Measurements from ENCODE around the gene OTOS.

OTOS gene

DNA sequence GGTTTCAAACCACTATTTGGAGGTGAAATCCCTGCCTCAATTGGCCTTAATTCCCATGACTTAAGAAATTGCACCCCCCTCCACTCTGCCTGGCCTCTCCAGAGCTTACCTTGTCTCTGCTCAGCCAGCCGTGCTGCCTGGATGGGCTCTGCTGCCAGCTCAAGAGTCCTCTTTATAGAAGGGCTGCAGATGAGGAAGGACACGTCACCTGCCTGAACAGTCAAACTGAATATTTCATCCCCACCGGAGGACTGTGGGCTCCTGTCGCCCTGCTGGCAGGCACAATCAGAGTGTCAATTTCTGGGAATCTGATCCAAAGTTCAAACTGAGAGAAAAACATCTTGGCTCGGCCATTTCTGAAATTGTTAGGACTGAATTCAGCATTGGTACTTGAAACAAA is at the start of gene OTOS:
Gene OTOS, minus strand, starts transcription at position 148 of the 400 bp plus-strand sequence. CDS start 332 bp downstream, outside the sequence.
- DNase-seq, result no peak

DNA sequence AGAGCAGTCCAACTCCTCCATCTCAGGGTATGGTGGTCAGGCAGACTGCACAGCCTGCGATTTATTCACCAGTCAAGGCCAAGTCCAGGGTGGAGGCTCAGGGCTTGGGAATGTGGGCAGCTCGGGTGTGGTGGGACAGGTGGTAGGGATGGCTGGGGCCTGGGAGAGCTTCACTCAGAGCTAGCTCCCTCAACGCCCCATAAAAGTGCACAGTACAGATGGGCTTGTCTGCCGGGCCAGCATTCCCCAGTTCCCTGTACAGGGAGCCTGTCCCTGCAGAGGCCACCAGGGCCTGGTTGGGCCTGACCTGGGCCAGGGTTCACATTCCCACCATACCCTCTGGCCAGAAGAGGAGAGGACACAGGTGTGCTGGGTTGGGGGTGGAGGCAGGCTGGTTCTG is 49.2 kb upstream of the OTOS start:
- DNase-seq, result no peak

DNA sequence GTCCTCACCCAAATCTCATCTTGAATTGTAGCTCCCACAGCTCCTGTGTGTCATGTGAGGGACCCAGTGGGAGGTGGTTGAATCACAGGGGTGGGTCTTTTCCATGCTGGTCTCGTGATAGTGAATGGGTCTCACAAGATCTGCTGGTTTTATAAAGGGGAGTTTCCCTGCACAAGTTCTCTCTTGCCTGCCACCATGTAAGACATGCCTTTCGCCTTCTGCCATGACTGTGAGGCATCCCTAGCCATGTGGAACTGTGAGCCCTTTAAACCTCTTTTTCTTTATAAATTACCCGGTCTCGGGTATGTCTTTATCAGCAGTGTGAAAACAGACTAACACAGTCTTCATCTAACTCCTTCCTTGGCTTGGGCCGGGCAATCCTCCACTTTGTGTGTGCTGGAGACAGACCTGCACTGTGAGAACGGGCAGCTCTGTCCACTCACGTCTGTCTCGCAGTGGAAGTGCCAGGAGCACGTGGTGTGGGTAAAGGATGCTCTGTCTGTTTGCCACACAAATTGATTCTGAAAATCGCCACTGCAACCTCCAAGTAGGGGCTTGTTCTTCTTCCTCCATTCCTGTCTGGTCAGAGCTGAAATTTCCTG is 47.6 kb upstream of the OTOS start:
- no peak for DNase-seq

DNA sequence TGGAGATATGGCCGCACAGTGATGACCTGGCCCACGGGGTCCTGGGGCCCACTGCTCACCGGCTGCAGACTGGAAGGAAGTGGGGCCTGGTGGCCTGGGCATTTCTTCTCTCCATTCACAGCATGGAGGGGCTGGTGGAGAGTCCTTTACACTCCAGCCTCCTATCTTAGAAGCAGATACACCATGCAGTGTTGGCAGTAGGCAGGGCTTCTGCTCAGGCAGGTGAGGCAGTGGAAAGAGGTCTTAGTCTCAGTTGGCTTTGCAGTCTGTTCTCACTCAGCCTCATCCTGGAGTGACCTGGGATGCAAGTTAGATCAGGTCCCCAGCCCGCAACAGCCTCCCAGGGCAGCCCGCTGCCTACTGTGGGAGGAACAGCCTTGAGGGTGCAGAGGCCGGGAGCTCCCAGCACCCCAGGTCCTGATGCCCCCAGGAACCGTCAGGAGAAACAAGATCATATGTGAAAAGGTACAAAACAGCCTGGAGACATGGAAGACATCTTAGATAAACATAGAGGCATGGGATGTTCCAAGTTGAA is 45.8 kb upstream of the OTOS start:
- no peak for DNase-seq

DNA sequence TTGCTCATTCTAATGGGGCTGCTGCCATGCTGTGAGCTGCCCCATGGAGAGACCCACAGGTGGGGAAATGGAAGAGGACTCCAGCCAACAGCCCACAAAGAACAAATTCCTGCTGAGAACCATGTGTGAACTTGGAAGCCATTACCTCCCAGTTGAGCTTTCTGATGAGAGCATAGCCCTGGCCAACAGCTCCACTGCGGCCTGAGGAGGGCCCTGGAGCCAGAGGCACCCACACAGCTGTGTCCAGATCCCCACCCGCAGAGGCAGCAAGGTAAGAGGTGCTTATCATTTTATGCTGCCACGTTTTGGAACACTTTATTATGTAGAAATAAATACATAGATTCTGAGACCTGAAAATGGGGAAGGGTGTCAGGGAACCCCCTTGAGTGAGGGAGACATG is 44.2 kb upstream of the OTOS start:
- DNase-seq, result no peak

DNA sequence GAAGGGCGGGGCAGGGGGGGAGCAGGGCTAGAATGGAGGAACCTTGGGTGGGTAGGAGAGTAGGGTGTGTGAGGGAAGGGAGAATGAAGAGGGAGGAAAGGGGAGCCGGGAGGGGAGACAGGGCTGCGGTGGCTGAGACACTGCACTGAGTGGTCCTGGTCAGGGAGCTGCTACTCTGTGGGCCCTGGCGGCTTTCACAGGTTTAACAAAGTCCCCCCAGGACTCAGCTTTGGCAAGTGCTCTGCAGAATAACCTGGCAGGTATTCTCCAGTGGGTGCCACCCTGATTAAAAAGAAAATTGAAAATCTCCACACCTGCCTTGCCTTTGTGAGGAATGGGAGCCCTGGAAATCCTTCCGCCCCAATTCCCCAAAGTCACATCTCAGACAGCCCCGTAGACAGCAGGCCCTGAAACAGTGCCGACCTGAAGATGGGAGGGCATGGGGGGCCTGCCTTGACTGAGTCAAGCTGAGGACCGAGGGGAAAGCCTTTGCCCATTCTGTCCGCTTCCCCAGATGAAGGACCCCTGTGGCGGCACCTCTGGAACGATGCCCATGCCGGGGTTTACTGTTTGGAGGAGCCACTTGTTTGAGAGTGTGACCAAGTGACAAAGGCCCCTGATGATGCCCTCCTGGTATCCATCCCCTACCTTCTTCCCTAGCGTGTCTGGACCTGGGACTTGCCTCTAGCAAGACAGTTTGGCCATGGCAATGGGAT is 43.6 kb upstream of the OTOS start:
- no peak for DNase-seq

DNA sequence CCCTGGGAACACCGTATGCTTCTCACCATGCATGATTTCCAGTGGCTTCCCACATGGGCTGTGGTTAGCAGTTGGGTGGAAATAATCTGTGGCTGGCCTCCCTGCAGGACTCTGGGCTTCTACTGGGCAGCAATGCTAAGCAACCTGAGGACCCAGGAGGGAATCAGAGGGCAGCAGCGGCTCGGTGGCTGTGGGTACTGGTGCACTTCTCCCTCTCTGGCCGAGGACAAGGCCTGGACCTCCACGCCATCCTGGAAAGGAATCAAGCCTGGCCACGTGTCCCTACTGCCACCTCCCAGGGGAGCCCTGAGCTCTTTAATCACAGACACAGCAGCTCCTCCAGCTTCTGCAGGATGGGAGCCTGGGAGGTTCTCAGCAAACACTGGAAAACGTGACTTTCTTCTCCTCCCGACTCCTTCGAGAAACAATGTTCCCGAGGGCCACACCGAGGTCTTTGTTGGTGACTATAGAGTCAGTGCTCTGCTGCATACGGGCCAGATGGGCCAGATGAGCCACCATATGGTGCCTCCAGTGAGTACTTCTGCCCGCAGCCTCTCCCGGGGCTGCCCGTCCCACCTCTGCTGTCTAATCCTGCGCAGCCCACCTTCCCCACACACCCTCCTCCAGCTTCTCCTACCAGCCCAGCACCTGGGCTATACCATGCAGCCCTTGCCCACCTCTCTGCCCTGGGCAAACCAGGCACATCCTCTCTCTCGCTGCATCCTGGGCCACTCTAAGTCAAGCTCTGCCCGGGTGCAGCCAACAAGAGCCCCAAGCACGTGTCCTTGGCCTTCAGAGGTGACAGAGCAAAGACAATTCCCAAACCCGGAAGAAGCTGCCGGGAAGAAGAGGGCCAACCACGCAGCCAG is 42.8 kb upstream of the OTOS start:
- DNase-seq, result no peak

DNA sequence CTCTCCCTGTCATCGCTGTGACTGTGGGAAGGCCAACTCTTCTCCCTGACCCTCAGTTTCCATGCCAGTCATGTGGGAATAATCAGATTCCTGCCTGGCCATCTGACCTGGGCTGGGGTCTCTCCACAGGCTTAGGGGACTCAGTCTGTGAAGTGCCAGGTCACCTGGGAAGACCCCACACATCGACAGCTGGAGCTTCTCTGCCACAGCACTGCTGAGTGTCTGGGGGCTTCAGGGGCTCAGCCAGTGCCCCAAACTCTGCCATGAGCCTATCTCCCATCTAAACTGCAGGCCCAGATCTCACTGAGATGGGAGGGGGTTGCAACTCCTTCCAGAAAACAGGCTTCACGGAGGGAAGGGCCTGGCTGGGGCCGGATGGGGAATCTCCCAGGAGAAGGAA is 42.0 kb upstream of the OTOS start:
- no peak for DNase-seq

DNA sequence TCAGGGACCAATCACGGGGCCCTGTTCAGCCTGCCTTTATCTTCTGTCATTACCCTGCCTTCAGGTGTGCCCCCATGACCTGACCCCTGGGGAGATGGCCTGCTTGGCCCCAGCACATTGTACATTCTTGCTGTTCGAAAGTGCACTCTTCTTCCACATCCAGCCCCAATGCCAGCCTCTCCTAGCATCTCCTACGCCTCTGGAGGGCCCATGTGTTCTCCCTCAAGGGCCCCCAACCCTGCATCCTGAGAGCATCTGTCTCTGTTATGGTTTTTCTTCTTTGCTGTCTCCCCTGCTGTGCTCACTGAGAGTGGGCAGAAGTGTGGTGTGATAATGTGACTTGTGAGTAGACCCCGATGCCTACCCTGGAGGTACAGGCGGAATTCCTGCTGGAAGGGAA is 41.5 kb upstream of the OTOS start:
- DNase-seq, result no peak

DNA sequence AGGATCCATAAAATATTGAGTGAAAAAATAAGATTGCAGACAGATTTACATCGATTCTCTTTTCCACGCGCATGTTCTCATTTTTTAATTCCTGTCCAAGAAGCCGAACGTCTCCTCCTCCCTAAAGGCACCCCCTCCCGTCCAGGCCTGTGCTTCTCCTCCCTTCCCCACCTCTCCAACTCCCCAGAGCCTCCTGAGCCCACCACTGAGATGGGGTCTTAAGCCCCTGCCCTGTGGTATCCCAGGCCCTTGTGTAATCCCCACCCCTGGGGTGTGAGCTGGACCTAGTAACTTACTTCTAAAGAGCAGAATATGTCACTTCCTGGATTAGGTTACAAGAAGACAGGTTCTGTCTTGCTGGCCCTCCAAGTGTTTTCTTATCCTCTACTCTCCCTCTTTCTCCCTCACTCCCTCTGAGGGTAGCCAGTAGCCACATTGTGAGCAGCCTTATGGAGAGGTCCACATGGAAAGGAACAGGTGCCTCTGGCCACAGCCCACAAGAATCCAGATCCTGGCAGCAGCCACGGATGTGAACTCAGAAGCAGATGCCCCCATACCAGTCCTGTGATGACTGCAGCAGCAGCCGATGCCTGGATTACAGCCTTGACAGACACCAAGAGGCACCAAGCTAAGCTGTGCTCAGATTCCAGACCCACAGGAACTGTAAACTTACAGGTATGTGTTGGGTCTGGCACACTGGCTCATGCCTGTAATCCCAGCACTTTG is 39.6 kb upstream of the OTOS start:
- DNase-seq, result no peak

DNA sequence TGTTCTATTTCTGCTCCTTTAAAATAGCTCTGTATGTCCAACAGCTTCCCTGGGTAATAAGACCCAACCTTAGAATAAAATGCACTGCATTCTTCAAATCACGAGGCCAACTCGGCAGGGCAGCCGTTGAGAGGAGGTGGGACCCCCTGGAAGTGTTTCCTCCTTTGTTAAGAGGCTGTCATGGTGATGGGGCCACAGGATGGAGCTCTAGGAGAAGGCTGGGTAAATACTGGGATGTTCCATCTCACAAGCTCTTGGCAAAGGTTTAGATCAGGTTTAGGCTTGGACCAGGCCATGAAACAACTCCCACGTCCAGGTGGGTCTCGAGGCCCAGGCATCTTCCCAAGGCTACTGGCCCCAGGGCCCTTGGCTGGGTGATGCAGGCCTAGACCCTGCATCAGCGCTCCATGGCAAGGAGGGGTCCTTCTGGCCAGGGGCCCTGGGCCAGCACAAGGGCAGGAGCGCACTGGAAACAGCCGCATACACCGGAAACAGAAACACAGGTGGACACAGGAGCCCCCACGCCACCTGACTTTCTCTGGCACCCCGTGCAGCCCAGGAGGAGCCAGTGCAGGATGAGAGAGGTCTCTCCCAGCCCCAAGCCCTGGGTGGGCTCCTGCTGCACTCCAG is 38.8 kb upstream of the OTOS start:
- DNase-seq, result no peak

DNA sequence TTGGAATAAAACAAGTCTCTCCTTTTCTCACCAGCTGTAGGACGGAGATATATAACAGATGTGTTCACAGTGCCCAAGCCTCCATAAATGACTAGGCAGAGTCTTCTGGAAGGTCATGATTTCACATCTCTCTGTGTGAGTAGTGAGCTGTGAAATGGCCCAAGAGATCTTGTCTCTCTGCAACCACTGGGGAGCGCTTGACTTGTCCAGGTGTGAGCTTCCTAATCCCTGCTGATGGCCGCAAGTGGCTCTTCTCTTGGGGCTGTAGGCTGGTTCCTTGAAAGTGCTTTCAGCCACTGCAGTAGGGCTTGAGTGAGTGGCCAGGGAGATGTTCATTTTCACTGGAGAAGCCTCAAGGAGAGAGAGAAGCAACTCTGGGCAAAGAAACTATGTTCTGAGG is 38.1 kb upstream of the OTOS start:
- no peak for DNase-seq

DNA sequence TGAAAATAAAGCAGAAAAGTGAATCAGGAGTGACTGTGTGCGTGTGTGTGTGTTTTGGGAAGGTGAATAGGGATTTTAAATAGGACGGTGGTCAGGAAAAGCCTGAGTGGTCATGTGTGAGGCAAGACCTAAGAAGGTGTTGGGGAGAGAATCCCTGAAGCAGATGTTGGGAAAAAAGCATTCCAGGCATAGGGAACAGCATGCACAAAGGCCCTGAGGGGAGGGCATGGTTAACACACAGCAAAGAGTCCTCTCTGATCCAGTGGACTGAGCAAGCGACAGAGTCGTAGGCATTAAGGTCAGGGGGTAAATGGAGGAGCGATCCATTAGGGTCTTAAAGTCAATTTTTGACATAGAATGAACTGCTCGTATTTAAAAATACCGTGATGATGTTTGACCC is 34.0 kb upstream of the OTOS start:
- no peak for DNase-seq

DNA sequence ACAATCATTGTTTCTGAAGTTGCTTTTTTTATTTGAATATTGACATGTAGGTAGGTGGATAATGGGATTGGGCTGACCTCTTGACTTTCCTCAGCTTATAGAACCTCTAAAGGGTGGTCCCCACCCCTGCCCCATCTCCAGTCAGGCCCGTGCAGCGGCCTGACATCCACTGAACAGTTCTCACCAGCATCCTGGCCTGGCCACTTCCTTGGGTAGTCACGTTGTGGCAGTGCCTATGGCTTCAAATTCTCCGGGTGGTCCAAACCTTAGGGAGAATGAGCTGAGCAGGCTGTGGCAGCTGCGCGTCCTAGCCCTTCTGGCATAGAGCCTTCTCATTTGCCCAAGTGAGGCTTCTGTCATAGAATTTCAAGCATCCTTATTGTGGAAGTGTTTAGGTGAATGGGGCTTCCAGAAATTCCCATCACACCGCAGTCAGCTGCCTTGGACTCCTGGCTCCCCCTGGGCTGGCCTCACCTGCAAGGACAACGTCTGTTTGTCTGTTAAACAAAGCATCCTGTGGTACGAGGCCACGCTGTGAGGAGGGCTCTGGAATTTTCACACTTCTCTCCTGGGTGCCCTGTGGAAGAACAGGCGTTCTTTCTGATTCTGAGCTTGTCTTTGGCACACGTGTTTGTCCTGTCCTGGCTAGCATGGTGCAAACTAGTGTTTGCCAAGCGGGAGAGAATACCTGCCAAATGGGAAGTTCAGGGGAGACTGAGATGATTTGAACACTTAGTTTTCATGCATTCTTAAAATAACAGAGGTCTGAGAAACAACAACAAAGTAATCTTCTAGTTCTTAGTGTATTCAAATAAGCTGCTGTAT is 31.8 kb upstream of the OTOS start:
- DNase-seq, result no peak

DNA sequence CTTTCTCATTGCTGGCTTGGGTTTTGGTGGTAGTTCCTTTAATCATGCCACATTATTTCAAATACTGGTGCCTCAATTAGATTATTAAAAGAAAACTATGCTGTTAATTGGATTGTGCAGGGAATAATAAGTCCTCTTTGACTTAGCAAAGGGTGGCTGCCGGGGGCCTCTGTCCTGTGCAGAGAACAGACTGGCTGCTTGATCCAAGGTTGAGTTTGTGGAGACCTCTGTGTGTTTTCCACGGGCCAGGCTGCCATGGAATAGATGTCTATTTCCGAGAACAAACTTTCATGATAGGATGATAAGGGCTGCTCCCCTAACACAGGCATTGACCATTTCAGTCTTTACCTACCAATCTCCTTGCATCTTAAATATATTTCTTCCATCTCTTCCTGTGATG is 30.4 kb upstream of the OTOS start:
- no peak for DNase-seq

DNA sequence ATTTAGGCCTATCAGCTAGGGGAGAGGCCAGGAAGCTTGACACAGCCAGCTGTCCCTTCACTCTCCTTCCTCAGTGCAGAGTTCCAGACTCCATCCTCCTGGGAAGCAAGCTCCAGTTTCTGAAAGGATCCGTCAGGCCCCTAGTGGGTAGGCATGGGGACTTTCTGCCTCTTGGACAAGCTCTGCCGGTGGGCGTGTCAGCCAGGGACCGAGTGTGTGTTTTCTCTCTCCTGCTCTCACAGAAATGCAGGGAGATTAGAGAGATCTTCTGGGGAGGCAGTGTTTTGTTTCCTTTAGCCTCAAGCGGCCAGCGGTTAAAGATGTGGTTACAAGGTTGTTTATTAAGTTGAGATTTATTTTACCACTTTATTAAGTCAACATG is 29.9 kb upstream of the OTOS start:
- no peak for DNase-seq

DNA sequence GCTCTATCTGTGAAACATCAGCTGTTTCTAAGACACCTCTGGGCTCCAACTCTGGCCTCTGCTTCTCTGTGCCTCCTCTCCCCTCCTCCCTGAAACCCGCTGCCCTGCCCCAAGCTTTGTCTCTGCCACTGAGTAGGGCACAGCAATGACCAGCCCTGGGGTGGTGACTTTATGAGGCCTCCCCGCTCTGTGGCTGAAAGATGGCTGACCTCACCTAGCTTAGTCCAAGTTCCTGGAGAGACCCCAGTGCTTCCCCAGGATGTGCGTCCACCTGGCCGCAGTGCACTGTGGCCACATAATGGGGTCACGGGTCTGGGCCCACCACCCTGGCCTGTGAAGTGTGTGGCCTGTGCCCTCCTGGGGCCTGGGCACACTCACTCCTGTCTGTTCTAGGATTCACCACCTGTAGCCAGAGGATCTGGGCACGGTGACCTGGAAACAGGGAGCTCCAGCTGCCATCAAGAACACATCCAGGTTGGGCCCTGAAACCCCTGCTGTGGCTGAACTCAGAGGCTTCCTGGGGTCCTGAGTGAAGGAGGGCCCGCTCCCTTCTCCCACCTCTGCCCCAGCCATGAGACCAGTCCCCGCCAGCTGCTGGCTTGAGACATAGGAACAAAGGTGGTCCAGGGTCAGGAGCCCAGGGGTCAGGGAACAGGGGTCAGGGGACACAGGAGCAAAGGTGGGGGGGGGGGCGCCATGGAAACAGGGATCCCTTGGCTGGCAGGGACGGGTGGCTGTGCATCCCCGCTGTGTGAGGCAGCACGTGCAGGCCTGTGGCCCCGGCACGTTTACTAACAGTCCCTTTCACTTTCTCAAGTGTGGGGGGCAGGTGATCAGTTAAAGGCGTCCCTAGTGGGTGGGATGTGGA is 29.3 kb upstream of the OTOS start:
- DNase-seq, result no peak

DNA sequence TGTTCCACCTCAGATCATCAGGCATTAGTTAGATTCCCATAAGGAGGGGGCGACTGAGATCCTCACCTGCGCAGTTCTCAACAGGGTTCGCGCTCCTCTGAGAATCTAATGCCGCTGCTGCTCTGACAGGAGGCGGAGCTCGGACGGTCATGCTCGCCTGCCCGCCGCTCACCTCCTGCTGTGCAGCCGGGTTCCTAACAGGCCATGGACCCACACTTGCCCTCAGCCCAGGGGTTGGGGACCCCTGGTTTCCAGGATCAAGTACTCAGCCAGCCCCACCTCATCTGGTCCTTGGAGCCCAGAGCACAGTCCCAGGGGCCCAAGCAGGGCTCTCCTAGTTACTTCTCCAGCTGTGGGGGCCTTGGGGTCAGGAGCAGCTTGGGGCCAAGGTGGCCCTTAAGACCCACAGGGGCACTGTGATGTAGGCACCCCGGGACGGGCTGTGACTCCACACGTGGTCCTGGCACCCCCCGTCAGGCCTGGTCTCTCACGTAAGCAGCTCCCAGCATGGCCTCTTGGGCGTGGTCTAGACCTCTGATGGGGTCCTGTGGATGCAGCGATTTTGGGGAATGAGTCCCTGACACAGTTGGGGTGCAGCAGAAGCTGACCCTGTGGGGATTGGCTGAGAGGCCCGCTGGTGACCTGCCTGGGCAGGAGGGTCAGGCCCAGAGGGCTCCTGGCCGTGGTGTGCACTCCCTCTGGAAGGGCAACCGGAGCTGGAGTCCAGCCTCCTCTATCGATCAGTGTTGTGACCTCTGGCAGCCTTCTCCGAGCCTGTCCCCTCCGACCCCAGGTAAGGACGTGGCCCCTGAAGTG is 28.3 kb upstream of the OTOS start:
- no peak for DNase-seq

DNA sequence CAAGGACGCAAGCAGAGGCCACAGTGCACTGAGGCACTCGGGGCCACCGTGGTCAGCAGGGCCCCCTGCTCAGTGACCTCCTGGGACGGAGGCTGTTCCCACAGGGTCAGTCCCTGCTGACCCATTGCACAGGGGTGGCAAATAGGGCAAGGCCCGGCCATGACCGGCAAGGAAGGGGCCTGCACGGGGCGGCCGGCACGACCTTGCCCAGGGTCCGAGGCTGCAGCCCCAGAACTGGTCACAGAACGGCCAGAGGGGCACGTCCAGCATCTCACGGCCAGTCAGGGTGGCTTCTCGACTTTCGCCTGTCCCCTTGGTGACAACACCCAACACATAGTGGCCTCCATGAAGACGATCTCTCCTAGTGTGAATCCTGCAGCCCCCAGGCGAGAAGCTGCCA is 27.6 kb upstream of the OTOS start:
- no peak for DNase-seq

DNA sequence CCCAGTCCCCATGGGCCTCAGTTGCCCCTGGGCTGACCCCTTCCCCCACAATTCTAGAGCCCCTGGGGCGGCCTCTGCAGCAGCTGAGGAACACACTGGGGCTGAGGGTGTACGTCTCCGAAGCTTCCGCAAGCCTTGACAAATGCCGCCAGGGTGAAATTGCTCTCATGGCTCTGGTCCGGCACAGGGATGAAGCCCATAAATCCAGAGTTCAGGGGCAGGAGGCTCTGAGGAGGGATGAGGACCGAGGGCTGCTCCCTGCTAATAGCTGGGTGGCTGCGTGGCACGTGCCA is 27.1 kb upstream of the OTOS start:
- DNase-seq, result no peak
